ENCODE results near the gene PSMD8.

The PSMD8 gene

GRCh38 chr19:38383184-38383583 lies 8.8 kb downstream of the PSMD8 start:
- H3K4me3 ChIP-seq (ENCODE audit: low read depth, low read length), result no peak overlapping the region
- TF ChIP-seq CTCF (IDR thresholded peaks at IDR 0.05; ENCODE audit: borderline replicate concordance, insufficient read depth, low read depth, low read length), result no peak

- no peak overlapping the region for H3K4me3 ChIP-seq (ENCODE audit: low read depth, low read length)
- no peak for TF ChIP-seq CTCF (IDR thresholded peaks at IDR 0.05; ENCODE audit: borderline replicate concordance, insufficient read depth, low read depth, low read length)
These were observed 9.4 kb downstream of the PSMD8 start for GRCh38 chr19:38383743-38384142.

- TF ChIP-seq CTCF (IDR thresholded peaks at IDR 0.05; ENCODE audit: borderline replicate concordance, insufficient read depth, low read depth, low read length), result no peak
- no peak overlapping the region for H3K4me3 ChIP-seq (ENCODE audit: low read depth, low read length)
These were observed 10.0 kb downstream of the PSMD8 start for GRCh38 chr19:38384209-38385027.

GRCh38 chr19:38385057-38385803 lies 10.9 kb downstream of the PSMD8 start:
- no peak for TF ChIP-seq CTCF (IDR thresholded peaks at IDR 0.05; ENCODE audit: borderline replicate concordance, insufficient read depth, low read depth, low read length)

GRCh38 chr19:38385804-38386257 lies 11.5 kb downstream of the PSMD8 start:
- no peak overlapping the region for H3K4me3 ChIP-seq (ENCODE audit: low read depth, low read length)
- TF ChIP-seq CTCF (IDR thresholded peaks at IDR 0.05; ENCODE audit: borderline replicate concordance, insufficient read depth, low read depth, low read length), result no peak

More at GRCh38 chr19:38385057-38385803, 10.9 kb downstream of the PSMD8 start:
- H3K4me3 ChIP-seq (ENCODE audit: low read depth, low read length), result no peak overlapping the region

- H3K4me3 ChIP-seq (ENCODE audit: low read depth, low read length), result no peak overlapping the region
- no peak for TF ChIP-seq CTCF (IDR thresholded peaks at IDR 0.05; ENCODE audit: borderline replicate concordance, insufficient read depth, low read depth, low read length)
These were observed 12.1 kb downstream of the PSMD8 start for GRCh38 chr19:38386300-38386970.

Data from GM12875 (cell line).